Mammary epithelial cell (primary cell): ENCODE data around the gene JAG1.

ENCODE experiments used
- EZH2 ChIP-seq: IDR thresholded peaks from 2 replicates; pipeline ENCODE4 v1.6.1; 2012; ENCODE audit warnings: low read length, inconsistent platforms, borderline replicate concordance
- TF ChIP-seq, protein P1 (sequence below), 2 donors: IDR thresholded peaks in 1 of 2; conservative IDR thresholded peaks in 1 of 2; 2 replicates each; pipeline ENCODE4 v1.5.1; 2011 to 2012; ENCODE audit warnings: inconsistent platforms in 2 of 2, low read length in 2 of 2, mild to moderate bottlenecking in 2 of 2, control low read depth in 1 of 2, low read depth in 1 of 2; ENCODE audit not compliant: insufficient read depth in 1 of 2; ENCODE audit errors: extremely low read depth in 1 of 2

DNA sequence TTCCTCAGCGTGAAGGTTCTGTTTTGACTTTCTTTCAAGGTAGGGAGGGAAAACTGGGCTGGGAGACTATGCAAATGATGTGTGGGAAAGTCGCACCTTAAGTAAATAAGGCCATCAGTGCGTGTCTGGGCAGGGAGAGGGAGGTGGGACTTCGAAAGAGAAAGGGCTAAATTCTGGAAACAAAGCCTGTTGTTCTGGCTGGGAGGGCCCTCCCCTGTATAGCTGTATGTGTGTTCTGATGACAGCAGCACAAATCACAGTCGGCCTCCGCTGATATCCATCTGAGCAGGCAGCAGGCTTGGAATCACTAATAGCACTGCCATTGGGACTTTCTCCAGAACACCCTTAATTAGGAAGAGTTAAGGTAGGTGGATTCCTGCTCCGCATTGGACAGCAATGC, 19.2 kb downstream of the JAG1 start:
- TF ChIP-seq, protein P1, sequence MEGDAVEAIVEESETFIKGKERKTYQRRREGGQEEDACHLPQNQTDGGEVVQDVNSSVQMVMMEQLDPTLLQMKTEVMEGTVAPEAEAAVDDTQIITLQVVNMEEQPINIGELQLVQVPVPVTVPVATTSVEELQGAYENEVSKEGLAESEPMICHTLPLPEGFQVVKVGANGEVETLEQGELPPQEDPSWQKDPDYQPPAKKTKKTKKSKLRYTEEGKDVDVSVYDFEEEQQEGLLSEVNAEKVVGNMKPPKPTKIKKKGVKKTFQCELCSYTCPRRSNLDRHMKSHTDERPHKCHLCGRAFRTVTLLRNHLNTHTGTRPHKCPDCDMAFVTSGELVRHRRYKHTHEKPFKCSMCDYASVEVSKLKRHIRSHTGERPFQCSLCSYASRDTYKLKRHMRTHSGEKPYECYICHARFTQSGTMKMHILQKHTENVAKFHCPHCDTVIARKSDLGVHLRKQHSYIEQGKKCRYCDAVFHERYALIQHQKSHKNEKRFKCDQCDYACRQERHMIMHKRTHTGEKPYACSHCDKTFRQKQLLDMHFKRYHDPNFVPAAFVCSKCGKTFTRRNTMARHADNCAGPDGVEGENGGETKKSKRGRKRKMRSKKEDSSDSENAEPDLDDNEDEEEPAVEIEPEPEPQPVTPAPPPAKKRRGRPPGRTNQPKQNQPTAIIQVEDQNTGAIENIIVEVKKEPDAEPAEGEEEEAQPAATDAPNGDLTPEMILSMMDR (conservative IDR thresholded peaks at IDR 0.05 in 1 of 2, IDR thresholded peaks at IDR 0.05 in 1 of 2; ENCODE audit: extremely low read depth in 1 of 2, insufficient read depth in 1 of 2, low read depth in 1 of 2, low read length in 2 of 2): no peak
- no peak for TF ChIP-seq EZH2
